GM23248 (cell line): ENCODE data around the gene LDLRAD3.

Experiments used
- EZH2 ChIP-seq: fragments of 200-600 bp; sonication (generic); IDR thresholded peaks from 2 replicates; pipeline ENCODE4 v1.6.1; 2018; ENCODE audit warnings: antibody characterized with exemption, mild to moderate bottlenecking; ENCODE audit not compliant: insufficient read depth, poor library complexity, severe bottlenecking
- EZH2phosphoT487 ChIP-seq: fragments of 200-600 bp; sonication (generic); IDR thresholded peaks from 2 replicates; pipeline ENCODE4 v1.6.1; 2018; ENCODE audit warnings: antibody characterized with exemption, moderate library complexity, mild to moderate bottlenecking, low read depth; ENCODE audit not compliant: insufficient read depth

GRCh38 chr11:35980686-35981390 lies 37.0 kb downstream of the LDLRAD3 start:
- TF ChIP-seq EZH2 (no peak), EZH2phosphoT487 (no peak)
